ENCODE data around the gene PPP1R13L. TPM values are rescaled to one million over a fixed set of nuclear protein-coding genes. Genes with fewer than 3 reads are reported as not detected.

Gene PPP1R13L
- total and polyA plus RNA-seq, 8 donors = 22.8 to 54.4 (median 30.7) TPM

DNA sequence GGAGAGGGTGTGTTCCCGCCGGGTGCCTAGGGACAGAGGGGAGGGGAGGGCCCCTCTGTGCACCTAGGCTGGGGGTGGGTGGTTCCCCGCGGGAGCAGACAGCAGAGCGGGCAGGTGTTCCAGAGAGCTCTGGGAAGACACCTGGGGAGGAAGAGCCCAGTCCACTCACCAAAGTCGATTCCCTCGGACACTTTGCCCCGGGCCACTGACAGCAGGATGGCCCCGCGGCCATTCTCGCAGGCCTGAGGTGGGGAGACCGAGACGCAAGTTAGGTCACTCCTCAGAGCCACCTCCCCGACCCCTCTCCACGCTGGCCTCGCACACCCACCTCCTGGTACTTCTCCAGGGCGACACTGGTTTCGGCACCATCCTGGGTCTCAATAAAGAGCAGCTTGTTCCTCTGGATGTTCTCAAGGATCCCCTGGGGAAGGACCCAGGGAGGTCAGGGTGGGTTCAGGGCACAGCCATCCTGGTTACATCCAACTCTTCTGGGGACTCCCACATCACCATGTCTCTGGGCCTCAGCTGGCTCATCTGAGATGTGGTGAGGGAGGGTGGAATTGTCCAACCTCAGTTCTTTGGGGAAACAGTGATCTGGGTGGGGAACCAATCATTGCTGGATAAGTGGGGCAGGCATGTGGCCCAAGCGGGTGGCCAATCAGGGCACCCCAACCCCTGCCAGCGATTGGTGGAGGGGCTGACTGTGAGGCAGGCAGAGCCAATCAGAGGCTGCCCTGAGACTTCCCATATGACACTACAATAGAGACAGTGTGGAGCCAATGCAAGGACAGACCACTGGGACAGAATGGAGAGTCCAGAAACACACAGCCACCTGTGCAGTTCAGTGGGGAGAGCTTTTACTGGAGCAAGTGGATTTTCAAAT, 51.7 kb downstream of the PPP1R13L start:
- WGBS, 2 donors = 90 to 93% methylated on average over 20 of the region's 20 CpGs
- Histone ChIP-seq H3K36me3 (peaks cover 0 to 6% (median 0%) of the 10 kb centered on the region in 3 donors), H3K27me3 (no peaks in the 10 kb centered on the region), H3K9me3 (no peaks in the 10 kb centered on the region), H3K4me3 (no peak overlapping the region), H3K4me1 (no peaks in the 10 kb centered on the region), H3K27ac (no peak overlapping the region)
- ATAC-seq (no peak), FAIRE-seq (no peak), DNase-seq (no peak)
- TF ChIP-seq, protein P1, sequence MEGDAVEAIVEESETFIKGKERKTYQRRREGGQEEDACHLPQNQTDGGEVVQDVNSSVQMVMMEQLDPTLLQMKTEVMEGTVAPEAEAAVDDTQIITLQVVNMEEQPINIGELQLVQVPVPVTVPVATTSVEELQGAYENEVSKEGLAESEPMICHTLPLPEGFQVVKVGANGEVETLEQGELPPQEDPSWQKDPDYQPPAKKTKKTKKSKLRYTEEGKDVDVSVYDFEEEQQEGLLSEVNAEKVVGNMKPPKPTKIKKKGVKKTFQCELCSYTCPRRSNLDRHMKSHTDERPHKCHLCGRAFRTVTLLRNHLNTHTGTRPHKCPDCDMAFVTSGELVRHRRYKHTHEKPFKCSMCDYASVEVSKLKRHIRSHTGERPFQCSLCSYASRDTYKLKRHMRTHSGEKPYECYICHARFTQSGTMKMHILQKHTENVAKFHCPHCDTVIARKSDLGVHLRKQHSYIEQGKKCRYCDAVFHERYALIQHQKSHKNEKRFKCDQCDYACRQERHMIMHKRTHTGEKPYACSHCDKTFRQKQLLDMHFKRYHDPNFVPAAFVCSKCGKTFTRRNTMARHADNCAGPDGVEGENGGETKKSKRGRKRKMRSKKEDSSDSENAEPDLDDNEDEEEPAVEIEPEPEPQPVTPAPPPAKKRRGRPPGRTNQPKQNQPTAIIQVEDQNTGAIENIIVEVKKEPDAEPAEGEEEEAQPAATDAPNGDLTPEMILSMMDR (IDR thresholded peaks at IDR 0.05) = no peak
- intact Hi-C loops (cut with DNase I) = no loop called here

DNA sequence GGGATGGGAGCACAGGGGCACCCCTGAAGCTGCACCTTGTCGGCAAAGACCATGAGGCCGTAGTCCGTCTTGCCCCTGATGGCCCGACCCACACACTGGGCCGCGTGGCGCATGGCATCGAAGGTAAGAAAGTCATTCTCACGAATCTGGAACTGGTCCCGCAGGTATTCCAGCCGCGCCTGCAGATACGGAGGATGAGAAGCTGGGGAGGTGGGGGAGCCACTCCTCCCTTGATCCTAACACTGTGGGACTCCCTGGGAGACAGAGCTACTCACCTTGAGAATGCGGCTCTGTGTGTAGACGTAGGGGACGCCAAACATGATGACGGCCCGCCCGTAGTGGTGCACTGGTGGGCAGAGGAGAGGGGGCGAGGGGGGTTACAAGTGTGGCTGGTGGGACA, 52.4 kb downstream of the PPP1R13L start:
- ATAC-seq (no peak), FAIRE-seq (no peak), DNase-seq (no peak)
- Histone ChIP-seq H3K4me1 (no peaks in the 10 kb centered on the region), H3K4me3 (no peak overlapping the region), H3K9me3 (no peaks in the 10 kb centered on the region), H3K36me3 (peaks cover 0 to 6% (median 0%) of the 10 kb centered on the region in 3 donors), H3K27ac (no peak overlapping the region), H3K27me3 (no peaks in the 10 kb centered on the region)
- TF ChIP-seq, protein P1 (IDR thresholded peaks at IDR 0.05) = no peak
- 90 to 92% methylated on average over 20 of the region's 20 CpGs for WGBS, 2 donors
- intact Hi-C loops (cut with DNase I) = no loop called here

DNA sequence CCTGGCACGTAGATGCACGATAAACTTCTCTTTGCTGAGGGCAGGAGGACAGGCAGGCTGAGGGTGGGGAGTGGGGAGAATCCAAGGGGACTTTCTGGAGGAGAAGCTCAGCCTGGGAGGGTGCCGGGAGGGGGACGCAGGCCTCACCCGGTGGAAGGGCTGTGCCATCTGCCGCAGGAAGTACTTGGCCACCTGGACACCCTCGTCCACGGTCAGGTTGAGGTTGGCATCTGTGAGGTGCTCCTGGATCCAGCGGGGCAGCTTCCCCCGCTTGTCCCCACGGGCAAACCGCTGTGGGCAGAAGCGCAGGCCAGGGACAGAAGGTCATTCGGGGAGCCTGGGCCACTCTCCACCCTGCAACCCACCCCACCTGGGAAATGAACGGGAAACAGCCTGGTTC, 52.8 kb downstream of the PPP1R13L start:
- no peak for ATAC-seq
- H3K9me3 ChIP-seq = no peaks in the 10 kb centered on the region
- no peak for FAIRE-seq
- peaks cover 0 to 6% (median 0%) of the 10 kb centered on the region in 3 donors for H3K36me3 ChIP-seq
- no peaks in the 10 kb centered on the region for H3K27me3 ChIP-seq
- H3K27ac ChIP-seq = no peak overlapping the region
- DNase-seq = no peak
- intact Hi-C loops (cut with DNase I) = no loop called here
- 87 to 88% methylated on average over 15 of the region's 15 CpGs for WGBS, 2 donors
- no peak overlapping the region for H3K4me3 ChIP-seq
- TF ChIP-seq, protein P1 (IDR thresholded peaks at IDR 0.05) = no peak
- no peaks in the 10 kb centered on the region for H3K4me1 ChIP-seq

DNA sequence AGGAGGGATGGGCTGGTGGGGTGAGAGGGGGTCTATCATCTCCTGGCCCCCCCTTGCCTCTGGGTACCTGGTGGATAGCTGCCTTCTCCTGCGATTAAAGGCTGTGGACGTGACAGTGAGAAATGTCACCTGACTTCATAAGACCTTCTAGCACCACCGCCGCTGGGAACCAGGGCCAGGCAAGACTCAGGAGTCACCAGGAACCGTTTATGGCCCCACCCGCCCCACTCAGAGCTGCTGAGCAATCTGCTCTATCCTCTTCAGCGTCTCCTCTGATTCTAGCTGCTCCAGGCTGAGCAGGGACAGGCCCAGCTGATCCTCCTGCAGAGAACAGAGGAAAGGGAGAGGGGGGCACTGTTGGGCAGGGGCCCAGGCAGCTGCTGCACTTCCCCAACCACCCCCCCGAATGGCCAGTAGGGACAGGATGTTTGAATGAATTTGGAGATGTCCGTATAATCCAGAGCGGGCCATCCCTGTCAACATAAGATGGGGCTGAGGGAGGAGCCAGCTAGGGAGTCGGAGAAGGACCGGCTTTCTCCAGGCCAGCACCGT, 53.4 kb downstream of the PPP1R13L start:
- DNase-seq = no peak
- Histone ChIP-seq H3K4me3 (no peak overlapping the region), H3K27ac (no peak overlapping the region), H3K4me1 (no peaks in the 10 kb centered on the region), H3K9me3 (no peaks in the 10 kb centered on the region), H3K36me3 (peaks cover 0 to 6% (median 0%) of the 10 kb centered on the region in 3 donors), H3K27me3 (no peaks in the 10 kb centered on the region)
- intact Hi-C loops (cut with DNase I) = no loop called here
- ATAC-seq = no peak
- TF ChIP-seq, protein P1 (IDR thresholded peaks at IDR 0.05) = no peak
- FAIRE-seq = no peak
- 78 to 79% methylated on average over 13 of the region's 13 CpGs for WGBS, 2 donors
